Neural cell (in vitro differentiated cells): Measurements from ENCODE around the gene CREB3L2.

Source experiments
- EP300 ChIP-seq: fragments of 450-650 bp; conservative IDR thresholded peaks from 2 replicates; pipeline ENCODE4 v1.6.1; 2014; ENCODE audit warnings: antibody characterized with exemption, mild to moderate bottlenecking, moderate library complexity; ENCODE audit not compliant: poor library complexity, severe bottlenecking
- EZH2 ChIP-seq: fragments of 200-600, 300-800 bp; shearing (Covaris generic), sonication (generic); IDR thresholded peaks from 2 replicates; pipeline ENCODE4 v1.6.1; 2014; ENCODE audit warnings: antibody characterized with exemption, low read length, borderline replicate concordance, mild to moderate bottlenecking; ENCODE audit not compliant: insufficient read depth, poor library complexity, severe bottlenecking
- MXI1 ChIP-seq: fragments of 450-650 bp; conservative IDR thresholded peaks from 2 replicates; pipeline ENCODE4 v1.6.1; 2014; ENCODE audit warnings: antibody characterized with exemption, mild to moderate bottlenecking; ENCODE audit not compliant: poor library complexity, severe bottlenecking
- POLR2AphosphoS5 ChIP-seq: IDR thresholded peaks from 2 replicates; pipeline ENCODE4 v1.6.1; 2012
- RAD21 ChIP-seq: fragments of 450-650 bp; conservative IDR thresholded peaks from 2 replicates; pipeline ENCODE4 v1.6.1; 2014; ENCODE audit warnings: antibody characterized with exemption, mild to moderate bottlenecking, moderate library complexity
- SMC3 ChIP-seq: fragments of 450-650 bp; conservative IDR thresholded peaks from 2 replicates; pipeline ENCODE4 v1.6.1; 2014; ENCODE audit warnings: antibody characterized with exemption, mild to moderate bottlenecking, moderate library complexity; ENCODE audit not compliant: poor library complexity
- TF ChIP-seq, protein P1 (sequence below): fragments of 450-650 bp; IDR thresholded peaks from 2 replicates; pipeline ENCODE4 v1.5.1; 2014; ENCODE audit warnings: antibody characterized with exemption, mild to moderate bottlenecking, moderate library complexity; ENCODE audit not compliant: poor library complexity, severe bottlenecking
- TF ChIP-seq, protein P2 (sequence below): IDR thresholded peaks from 2 replicates; pipeline ENCODE4 v1.6.1; 2012; ENCODE audit warnings: borderline replicate concordance

DNA sequence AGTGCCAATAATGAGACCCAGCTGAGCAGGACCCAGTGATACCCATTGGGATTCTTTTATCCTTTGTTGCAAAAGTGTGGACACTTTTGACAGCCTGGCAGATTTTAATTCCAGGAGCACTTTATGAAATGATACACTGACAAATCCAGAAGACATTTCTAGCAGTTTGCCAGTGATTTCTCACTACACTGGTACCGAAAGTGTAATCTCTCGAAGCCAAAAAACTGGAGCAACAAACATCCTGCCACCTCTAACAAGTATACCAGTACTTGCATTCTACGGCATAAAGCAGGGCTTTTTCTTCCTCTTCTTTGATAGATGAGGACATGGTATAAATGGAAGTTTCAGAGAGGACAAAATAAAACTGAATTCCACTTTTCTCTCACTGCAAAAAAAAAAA is 46.0 kb upstream of the CREB3L2 start:
- TF ChIP-seq, protein P1, sequence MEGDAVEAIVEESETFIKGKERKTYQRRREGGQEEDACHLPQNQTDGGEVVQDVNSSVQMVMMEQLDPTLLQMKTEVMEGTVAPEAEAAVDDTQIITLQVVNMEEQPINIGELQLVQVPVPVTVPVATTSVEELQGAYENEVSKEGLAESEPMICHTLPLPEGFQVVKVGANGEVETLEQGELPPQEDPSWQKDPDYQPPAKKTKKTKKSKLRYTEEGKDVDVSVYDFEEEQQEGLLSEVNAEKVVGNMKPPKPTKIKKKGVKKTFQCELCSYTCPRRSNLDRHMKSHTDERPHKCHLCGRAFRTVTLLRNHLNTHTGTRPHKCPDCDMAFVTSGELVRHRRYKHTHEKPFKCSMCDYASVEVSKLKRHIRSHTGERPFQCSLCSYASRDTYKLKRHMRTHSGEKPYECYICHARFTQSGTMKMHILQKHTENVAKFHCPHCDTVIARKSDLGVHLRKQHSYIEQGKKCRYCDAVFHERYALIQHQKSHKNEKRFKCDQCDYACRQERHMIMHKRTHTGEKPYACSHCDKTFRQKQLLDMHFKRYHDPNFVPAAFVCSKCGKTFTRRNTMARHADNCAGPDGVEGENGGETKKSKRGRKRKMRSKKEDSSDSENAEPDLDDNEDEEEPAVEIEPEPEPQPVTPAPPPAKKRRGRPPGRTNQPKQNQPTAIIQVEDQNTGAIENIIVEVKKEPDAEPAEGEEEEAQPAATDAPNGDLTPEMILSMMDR: no peak
- TF ChIP-seq POLR2AphosphoS5 (no peak), EZH2 (no peak), MXI1 (no peak), EP300 (no peak), SMC3 (no peak), RAD21 (no peak)
- TF ChIP-seq, protein P2, sequence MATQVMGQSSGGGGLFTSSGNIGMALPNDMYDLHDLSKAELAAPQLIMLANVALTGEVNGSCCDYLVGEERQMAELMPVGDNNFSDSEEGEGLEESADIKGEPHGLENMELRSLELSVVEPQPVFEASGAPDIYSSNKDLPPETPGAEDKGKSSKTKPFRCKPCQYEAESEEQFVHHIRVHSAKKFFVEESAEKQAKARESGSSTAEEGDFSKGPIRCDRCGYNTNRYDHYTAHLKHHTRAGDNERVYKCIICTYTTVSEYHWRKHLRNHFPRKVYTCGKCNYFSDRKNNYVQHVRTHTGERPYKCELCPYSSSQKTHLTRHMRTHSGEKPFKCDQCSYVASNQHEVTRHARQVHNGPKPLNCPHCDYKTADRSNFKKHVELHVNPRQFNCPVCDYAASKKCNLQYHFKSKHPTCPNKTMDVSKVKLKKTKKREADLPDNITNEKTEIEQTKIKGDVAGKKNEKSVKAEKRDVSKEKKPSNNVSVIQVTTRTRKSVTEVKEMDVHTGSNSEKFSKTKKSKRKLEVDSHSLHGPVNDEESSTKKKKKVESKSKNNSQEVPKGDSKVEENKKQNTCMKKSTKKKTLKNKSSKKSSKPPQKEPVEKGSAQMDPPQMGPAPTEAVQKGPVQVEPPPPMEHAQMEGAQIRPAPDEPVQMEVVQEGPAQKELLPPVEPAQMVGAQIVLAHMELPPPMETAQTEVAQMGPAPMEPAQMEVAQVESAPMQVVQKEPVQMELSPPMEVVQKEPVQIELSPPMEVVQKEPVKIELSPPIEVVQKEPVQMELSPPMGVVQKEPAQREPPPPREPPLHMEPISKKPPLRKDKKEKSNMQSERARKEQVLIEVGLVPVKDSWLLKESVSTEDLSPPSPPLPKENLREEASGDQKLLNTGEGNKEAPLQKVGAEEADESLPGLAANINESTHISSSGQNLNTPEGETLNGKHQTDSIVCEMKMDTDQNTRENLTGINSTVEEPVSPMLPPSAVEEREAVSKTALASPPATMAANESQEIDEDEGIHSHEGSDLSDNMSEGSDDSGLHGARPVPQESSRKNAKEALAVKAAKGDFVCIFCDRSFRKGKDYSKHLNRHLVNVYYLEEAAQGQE: no peak
